ENCODE results near the gene ARL5B. TPM values are rescaled to one million over a fixed set of nuclear protein-coding genes. Genes with fewer than 3 reads are reported as not detected.

The ARL5B gene
- total and polyA plus RNA-seq, 2 of the 4 experiments (the other 2 are of a cell fraction): 5.9 to 12.0 TPM

- no peaks in the 10 kb centered on the region for H3K9me3 ChIP-seq (ENCODE audit: control insufficient read depth, insufficient read depth, low read length)
- no peaks in the 10 kb centered on the region for H4K20me1 ChIP-seq (ENCODE audit: insufficient read depth, low read length)
- H3K4me1 ChIP-seq (ENCODE audit: control insufficient read depth, insufficient read depth, low read length): no peaks in the 10 kb centered on the region
- H3K56ac ChIP-seq (ENCODE audit: extremely low read depth, insufficient read depth, low read length): no peak overlapping the region
- no peak overlapping the region for H4K8ac ChIP-seq (ENCODE audit: low read depth in 2 of 2, low read length in 2 of 2)
- no peak for DNase-seq
- TF ChIP-seq MXI1 (IDR thresholded peaks at IDR 0.05; ENCODE audit: borderline replicate concordance, low read depth, low read length) (no peak), CHD1 (IDR thresholded peaks at IDR 0.05; ENCODE audit: low read depth, low read length) (no peak), FOS (IDR thresholded peaks at IDR 0.05; ENCODE audit: low read depth, low read length) (no peak), SMC3 (IDR thresholded peaks at IDR 0.05; ENCODE audit: low read depth, low read length) (no peak), CEBPB (IDR thresholded peaks at IDR 0.05; ENCODE audit: low read depth, low read length) (no peak), NFE2L2 (IDR thresholded peaks at IDR 0.05; ENCODE audit: low read depth, low read length) (no peak), CTCF (conservative IDR thresholded peaks at IDR 0.05; ENCODE audit: low read depth, low read length) (no peak), BHLHE40 (IDR thresholded peaks at IDR 0.05; ENCODE audit: low read depth, low read length) (no peak), RFX5 (IDR thresholded peaks at IDR 0.05; ENCODE audit: low read depth, low read length) (no peak), USF2 (IDR thresholded peaks at IDR 0.05; ENCODE audit: low read depth, low read length) (no peak), MAZ (IDR thresholded peaks at IDR 0.05; ENCODE audit: borderline replicate concordance, low read depth, low read length) (no peak), RAD21 (IDR thresholded peaks at IDR 0.05; ENCODE audit: low read length) (no peak), RCOR1 (IDR thresholded peaks at IDR 0.05; ENCODE audit: insufficient replicate concordance, low read length) (no peak), MAFK (IDR thresholded peaks at IDR 0.05; ENCODE audit: low read depth, low read length) (no peak)
- no peak overlapping the region for H4K5ac ChIP-seq (ENCODE audit: low read depth, low read length)
- no peak overlapping the region for H2BK20ac ChIP-seq (ENCODE audit: low read depth, low read length)
- H3K9me1 ChIP-seq (ENCODE audit: insufficient read depth, low read length): no peaks in the 10 kb centered on the region
- no peak overlapping the region for H2BK5ac ChIP-seq (ENCODE audit: low read depth, low read length, poor library complexity, severe bottlenecking)
- no peak overlapping the region for H3K27ac ChIP-seq (ENCODE audit: insufficient read depth, low read length)
- intact Hi-C loops (cut with micrococcal nuclease): no loop called here
- H2AFZ ChIP-seq (replicated peaks; ENCODE audit: low read length, poor library complexity): no peak overlapping the region
- H3K27me3 ChIP-seq (ENCODE audit: control insufficient read depth, insufficient read depth, low read length): no peaks in the 10 kb centered on the region
- in situ Hi-C loops (cut with MboI; ENCODE audit: low sequenced_read_pairs): no loop called here
- H2AK9ac ChIP-seq (replicated peaks; ENCODE audit: low read depth, low read length, poor library complexity): no peak overlapping the region
- no peak overlapping the region for H2BK15ac ChIP-seq (ENCODE audit: low read depth, low read length)
- H3K4me2 ChIP-seq (ENCODE audit: low read depth, low read length): no peak overlapping the region
- BruUV-seq (replicated peaks): no TSS peak
- H3K18ac ChIP-seq (ENCODE audit: low read depth, low read length): no peak overlapping the region
- H3K36me3 ChIP-seq (ENCODE audit: control insufficient read depth, insufficient read depth, low read length): no peaks in the 10 kb centered on the region
- CTCF ChIA-PET: interaction anchor here (0.6 kb wide), 1 partner anchor 416 kb away, joined by 3 read pairs; no protein-coding TSS in a partner anchor
- dilution Hi-C loops (cut with HindIII; ENCODE audit: low sequenced_read_pairs, unreplicated experiment): no loop called here
- no peak overlapping the region for H3K23ac ChIP-seq (ENCODE audit: low read depth, low read length)
- no peak overlapping the region for H3K4ac ChIP-seq (ENCODE audit: low read depth, low read length)
- H2BK120ac ChIP-seq (ENCODE audit: low read depth, low read length): no peak overlapping the region
- no peak for ATAC-seq (ENCODE audit: low read depth)
- WGBS, 2 experiments (ENCODE audit: extremely low coverage in 2 of 2, insufficient read length in 1 of 2): no CpG with 5 or more reads among the region's 2 CpGs
- no peak overlapping the region for H2AK5ac ChIP-seq (ENCODE audit: low read depth, low read length)
- no peak overlapping the region for H3K9ac ChIP-seq (ENCODE audit: low read depth, low read length)
- no peak overlapping the region for H3K14ac ChIP-seq (replicated peaks; ENCODE audit: low read depth, low read length)
- H3K79me1 ChIP-seq (ENCODE audit: low read depth in 1 of 2, low read length in 2 of 2): peaks cover 13 to 24% of the 10 kb centered on the region in 2 experiments
- POLR2A ChIA-PET (ENCODE audit: unreplicated experiment): no interaction called here
- H3K4me3 ChIP-seq (ENCODE audit: insufficient read depth, low read depth, low read length): no peak overlapping the region
- H4K91ac ChIP-seq (ENCODE audit: insufficient read depth, low read depth, low read length): no peak overlapping the region
Observed at GRCh38 chr10:18647151-18647550, 12.1 kb upstream of the ARL5B start.

Data from IMR-90 (cell line).